GM18870 (cell line): ENCODE data around the gene DHODH.
"Not testable (repeated sequence)": the region's sequence is repeated elsewhere in the genome, so short reads cannot be mapped to it uniquely, and the experiment has no call there.

ENCODE experiments used
- ATAC-seq: cut with Tn5 transposase; IDR thresholded peaks from one replicate; pipeline ENCODE4 v1.9.1; 2021; ENCODE audit warnings: moderate library complexity; ENCODE audit not compliant: unreplicated experiment

Gene DHODH

DNA sequence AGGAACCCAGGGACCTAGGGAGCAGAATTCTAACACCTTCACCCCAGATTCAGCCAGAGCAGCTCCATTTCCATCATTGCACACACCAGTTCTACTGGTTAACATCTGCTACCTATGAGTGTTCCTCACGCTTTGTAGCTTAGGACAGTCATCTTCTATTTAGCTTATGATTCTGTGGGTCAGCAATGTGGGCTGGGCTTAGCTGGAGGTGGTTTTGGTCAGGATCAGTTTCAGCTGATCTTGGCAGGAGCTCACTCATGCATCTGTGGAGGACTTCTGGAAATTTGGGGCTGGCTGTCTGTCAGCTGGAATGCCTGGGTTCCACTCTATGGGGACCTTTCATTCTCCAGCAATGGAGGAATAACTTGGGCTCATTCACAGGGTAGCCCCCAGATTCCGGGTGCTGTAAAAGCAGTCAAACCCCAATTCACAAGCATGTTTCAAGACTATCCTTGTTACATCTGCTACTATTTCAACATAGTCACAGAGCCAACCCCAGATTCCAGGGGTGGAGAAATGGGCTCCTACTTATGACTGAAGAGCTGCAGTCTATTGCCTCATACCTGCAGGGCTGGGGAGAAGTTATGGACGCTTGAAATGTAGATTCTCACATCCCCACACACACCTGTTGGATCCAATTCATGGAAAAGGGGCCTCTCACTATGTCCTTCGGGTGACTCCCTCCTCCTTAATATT, 42.4 kb downstream of the DHODH start:
- ATAC-seq, result no peak

DNA sequence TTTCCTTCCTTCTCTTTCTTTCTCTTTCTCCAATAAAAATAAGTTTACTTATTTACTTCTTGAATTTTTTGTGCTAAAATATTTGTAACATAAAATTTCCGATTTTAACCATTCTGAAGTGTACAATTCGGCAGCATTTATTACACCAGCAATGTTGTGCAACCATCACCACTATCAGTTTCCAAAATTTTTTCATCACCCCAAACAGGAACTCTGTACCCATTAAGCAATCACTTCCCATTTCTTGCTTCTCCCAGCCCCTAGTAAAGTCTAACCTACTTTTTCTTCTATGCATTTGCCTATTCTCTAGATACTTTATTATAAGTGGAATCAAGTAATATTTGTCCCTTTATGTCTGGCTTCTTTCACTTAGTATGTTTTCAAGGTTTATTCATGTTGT, 43.3 kb downstream of the DHODH start:
- ATAC-seq, result no peak

DNA sequence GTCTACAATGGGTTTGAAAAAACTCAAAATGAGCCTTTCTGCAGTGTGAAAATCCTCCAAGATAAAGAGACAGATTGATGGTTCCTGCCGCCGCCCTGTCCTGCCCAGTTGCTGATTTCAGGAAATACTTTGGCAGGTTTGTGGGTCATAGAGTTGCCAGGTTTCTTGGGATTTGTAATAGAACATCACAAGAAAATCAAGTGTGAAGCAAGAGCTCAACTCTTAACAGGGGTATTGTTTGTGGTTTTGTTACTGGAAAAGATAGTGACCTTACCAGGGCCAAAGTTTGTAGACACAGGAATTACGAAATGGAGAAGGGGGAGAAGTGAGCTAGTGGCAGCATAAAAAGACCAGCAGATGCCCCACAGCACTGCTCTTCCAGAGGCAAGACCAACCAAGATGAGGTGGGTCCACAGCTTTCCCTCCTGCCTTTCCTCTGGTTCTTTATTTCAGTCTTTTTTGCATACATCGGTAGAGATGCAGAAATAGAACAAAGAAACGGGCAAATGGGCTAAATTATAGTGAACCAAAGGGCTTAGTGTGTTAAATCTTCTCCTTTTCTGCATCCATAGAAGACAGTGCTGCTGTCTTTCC, 45.8 kb downstream of the DHODH start, which contains the start of gene HP:
TSS of gene HP (plus strand) at position 252 of the 594 bp plus-strand sequence. CDS start at position 400, 148 bp downstream.
- ATAC-seq, result not testable (repeated sequence)

DNA sequence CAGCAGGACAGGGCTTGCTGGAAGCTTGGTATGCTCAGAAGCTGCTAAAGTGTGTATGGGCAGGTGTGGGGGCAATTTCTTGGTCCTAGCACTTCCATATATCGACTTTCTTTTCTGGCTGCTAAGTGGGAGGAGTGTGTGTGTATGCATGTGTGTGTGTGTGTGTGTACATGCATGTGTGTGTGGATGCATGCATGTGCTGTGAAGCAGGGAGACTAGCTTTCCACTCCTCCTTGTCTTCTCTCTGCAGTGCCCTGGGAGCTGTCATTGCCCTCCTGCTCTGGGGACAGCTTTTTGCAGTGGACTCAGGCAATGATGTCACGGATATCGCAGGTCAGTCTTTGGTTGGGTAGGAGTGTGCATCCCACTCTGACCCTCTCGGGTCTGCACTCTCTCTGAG, 47.4 kb downstream of the DHODH start:
- no peak for ATAC-seq

DNA sequence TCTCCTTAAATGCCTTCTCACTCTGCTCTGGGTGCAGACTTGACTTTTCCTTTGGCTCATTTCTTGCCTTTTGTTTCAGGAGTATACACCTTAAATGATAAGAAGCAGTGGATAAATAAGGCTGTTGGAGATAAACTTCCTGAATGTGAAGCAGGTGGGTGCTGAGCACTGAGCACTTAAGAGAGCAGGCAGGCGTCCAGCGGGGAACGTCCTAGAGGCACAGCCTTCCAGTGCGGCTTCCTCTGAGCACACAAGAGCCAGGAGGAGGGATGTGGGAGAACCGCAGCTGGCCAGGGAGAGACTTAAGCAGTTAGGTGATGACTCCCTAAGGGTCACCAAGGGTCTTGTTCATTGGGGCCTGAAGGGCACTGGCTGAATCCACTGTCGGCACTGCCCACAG, 48.8 kb downstream of the DHODH start:
- ATAC-seq, result not testable (repeated sequence)

DNA sequence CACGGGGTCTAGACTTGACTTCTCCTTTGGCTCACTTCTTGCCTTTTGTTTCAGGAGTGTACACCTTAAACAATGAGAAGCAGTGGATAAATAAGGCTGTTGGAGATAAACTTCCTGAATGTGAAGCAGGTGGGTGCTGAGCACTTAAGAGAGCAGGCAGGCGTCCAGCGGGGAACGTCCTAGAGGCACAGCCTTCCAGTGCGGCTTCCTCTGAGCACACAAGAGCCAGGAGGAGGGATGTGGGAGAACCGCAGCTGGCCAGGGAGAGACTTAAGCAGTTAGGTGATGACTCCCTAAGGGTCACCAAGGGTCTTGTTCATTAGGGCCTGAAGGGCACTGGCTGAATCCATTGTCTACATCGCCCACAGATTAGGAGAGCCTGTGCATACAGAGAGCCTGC, 50.5 kb downstream of the DHODH start:
- ATAC-seq, result not testable (repeated sequence)

DNA sequence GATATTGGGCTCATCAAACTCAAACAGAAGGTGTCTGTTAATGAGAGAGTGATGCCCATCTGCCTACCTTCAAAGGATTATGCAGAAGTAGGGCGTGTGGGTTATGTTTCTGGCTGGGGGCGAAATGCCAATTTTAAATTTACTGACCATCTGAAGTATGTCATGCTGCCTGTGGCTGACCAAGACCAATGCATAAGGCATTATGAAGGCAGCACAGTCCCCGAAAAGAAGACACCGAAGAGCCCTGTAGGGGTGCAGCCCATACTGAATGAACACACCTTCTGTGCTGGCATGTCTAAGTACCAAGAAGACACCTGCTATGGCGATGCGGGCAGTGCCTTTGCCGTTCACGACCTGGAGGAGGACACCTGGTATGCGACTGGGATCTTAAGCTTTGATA, 51.9 kb downstream of the DHODH start:
- ATAC-seq, result no peak

DNA sequence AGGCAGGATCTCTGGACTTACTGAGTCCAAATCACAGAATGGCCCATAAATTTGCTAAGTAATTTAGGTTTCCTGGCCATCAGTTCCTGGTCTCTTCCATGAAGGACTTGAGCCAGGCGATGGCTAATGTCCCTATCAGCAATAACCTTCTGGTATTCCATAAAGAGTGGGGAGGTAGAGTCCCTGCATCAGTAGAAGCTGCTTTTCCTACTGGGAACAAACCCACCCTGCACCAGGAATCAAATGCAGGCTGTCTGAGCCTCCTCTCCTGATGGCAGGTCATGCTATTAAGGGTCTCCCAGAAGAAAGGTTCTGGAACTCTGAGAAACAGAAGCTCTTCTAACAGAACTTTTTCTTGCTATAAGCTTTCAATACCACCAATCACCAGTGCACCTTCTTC, 53.0 kb downstream of the DHODH start:
- ATAC-seq, result no peak

DNA sequence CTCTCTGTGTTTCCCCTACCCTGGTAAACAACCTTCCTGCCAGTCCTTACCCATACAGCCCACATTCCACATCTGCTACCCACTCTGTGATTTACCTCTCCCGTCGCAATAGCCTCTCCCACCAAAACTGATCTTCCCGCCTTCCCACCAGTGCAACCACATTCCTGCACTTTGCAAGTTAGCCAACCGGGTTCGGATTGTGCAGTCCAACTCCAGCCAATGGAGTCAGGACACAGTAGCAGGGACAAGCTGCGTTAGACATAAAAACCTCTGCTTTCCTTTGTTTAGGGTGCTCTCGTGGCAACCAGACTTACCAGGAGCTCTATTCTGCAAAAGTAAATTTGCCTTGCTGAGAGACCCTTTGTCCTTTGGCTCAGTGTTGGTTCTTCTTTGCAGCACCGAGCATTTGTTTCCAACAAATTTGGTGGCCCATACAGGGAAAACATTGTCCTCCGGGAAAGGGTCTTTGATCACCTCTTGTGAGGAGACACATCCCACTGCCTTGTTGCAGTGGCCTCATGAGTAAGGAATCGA, 55.9 kb downstream of the DHODH start:
- ATAC-seq, result no peak

DNA sequence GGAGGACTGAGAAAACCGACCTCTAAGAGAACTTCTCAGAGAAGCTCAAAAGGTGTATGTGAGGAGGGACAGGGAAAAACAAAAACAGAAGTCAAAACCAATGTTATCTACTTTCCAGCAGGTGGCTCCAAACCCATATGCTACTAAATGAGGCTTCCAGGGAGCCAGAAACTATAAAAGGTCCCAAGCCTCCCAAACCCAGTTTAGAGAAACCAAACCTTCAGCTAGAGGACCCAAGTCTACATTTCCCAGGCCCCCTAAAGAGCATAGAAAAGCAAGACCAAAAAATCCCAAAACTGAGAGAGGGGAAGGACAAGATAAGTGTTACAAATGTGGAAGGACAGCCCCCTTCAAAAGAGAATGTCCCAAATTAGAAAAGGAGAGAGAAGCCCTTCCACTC, 58.2 kb downstream of the DHODH start:
- peak; percentile 40 for ATAC-seq

DNA sequence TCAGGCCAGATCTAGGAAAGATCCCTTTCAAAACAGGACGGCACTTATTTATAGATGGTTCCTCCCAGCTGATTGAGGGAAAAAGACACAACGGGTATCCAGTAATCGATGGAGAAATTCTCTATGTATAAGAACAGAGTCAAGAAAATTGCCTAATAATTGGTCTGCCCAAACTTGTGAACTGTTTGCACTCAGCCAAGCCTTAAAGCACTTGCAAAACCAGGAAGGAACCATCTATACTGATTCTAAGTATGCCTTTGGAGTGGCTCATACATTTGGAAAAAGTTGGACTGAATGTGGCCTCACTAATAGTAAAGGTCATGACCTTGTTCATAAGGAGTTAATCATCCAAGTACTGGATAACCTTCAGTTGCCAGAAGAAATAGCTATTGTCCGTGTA, 60.4 kb downstream of the DHODH start:
- ATAC-seq, result no peak

DNA sequence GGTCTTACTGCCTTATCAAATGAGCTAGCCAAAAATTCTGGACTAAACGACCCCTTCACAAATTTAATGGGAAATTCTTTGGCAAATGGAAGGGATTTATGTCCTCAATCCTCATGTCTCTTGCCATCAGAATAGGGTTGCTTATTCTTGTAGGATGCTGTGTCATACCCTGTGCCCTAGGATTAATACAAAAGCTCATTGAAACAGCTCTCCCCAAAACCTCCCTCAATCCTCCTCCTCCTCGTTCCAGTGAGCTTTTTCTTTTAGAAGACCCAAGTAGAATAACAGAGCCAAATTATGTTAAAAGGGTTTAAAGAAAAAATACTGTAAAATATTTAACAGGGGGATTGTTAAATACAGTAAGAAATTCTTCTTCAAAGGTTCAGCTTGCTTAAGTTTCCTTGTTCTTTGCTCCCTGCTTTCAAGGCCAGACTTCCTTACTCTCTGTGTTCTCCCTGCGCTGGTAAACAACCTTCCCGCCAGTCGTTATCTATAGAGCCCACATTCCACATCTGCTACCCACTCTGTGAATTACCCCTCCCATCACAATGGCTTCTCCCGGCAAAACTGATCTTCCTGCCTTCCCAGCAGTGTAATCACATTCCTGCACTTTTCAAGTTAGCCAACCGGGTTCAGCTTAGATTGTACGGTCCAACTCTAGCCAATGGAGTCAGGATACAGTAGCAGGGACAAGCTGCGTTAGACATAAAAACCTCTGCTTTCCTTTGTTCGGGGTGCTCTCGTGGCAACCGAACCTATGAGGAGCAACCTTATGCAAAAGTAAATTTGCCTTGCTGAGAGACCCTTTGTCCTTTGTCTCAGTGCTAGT, 64.2 kb downstream of the DHODH start:
- ATAC-seq, result no peak

DNA sequence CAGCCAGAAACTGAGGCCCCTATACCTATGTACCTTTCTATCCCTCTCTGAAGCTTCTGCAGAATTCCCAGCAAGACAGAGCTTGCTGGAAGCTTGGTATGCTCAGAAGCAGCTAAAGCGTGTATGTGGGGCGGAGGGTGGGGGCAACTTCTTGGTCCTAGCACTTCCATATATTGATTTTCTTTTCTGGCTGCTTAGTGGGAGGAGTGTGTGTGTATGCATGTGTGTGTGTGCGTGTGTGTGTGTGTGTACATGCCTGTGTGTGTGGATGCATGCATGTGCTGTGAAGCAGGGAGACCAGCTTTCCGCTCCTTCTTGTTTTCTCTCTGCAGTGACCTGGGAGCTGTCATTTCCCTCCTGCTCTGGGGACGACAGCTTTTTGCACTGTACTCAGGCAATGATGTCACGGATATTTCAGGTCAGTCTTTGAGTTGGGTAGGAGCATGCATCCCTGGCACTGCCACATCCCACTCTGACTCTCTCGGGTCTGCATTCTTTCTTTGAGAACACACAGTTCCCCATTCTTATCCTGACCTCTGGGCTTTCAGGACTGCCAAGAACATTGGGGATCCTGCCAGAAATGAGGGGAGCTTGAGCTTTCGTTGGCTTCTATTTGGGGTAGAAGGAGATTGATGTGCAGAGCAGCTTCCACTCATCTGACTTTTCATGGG, 65.2 kb downstream of the DHODH start:
- no peak for ATAC-seq

DNA sequence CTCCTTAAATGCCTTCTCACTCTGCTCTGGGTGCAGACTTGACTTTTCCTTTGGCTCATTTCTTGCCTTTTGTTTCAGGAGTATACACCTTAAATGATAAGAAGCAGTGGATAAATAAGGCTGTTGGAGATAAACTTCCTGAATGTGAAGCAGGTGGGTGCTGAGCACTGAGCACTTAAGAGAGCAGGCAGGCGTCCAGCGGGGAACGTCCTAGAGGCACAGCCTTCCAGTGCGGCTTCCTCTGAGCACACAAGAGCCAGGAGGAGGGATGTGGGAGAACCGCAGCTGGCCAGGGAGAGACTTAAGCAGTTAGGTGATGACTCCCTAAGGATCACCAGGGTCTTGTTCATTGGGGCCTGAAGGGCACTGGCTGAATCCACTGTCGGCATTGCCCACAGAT, 66.5 kb downstream of the DHODH start:
- ATAC-seq, result not testable (repeated sequence)
